Ureter (tissue), 1 donor: ENCODE data around the gene TMEM14C. TPM values are rescaled to one million over a fixed set of nuclear protein-coding genes. Genes with fewer than 3 reads are reported as not detected.

Experiments used
- DNase-seq: peaks from one replicate; pipeline ENCODE4 v3.0.0-alpha.2; 2020; ENCODE audit warnings: low spot score
- total RNA-seq: library from RNA; stranded (reverse); gene quantifications from one replicate; pipeline ENCODE4 v1.2.4, GENCODE V29; 2023
- donor health status: DM: yes; HTN: yes; CAD: no.

The TMEM14C gene
- total RNA-seq, 1 donor from 2014 or later: 85.5 TPM

DNA sequence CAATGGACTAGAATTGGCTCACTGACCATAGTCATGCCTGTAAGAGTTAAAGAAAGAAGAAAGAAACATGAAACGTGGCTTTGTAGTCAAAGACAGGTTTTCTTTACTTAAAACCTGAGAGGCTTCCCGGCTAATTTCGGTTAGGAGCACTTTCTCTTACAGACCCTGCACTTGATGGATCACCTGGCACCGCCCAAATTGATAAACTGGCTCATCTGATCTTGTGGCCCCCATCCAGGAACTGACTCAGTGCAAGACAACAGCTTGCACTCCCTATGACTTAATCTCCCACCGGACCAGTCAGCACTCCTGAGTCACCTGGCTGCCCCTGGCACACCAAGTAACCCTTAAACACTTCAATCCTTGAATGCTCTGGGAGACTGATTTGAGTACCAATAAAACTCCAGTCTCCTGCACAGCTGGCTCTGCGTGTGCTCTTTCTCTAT lies 37.0 kb downstream of the TMEM14C start:
- no peak for DNase-seq

DNA sequence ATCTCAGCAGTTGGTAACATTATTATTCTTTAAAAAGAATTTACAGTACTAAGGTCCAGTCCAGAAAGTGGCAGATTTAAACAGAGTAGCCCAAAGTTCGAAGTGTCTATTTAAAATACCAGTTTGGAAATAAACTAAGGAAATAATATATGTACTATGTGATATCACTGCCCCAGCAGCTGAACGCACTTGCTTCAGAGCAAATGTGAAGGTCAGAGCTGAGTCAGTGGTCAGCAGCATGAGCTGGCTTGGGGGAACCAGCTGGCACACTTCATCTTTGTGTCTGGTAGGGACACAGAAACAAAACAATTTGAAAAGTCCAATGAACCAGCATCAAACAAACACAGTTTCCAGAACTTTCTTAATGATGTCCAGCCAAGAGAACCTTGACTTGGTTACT lies 40.1 kb downstream of the TMEM14C start:
- DNase-seq: no peak

DNA sequence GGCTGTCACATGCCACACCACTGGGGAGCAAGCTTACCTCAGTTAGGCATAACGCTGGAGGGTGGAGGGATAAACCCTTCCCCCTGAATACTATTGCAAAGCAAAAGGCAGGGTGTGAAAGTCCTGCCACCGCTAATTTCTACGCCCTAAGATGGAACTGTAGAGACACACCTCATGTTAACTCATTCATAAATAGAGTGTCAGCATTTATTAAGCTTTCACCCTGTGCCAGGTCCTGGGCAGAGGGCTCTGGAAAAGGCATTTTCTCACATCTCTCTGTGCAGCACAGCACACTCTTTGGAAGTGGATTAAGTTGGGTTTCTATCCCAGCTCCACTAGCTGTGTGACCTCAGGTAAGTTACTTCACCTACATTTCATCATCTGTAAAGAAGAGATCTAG lies 46.5 kb downstream of the TMEM14C start:
- DNase-seq: no peak

DNA sequence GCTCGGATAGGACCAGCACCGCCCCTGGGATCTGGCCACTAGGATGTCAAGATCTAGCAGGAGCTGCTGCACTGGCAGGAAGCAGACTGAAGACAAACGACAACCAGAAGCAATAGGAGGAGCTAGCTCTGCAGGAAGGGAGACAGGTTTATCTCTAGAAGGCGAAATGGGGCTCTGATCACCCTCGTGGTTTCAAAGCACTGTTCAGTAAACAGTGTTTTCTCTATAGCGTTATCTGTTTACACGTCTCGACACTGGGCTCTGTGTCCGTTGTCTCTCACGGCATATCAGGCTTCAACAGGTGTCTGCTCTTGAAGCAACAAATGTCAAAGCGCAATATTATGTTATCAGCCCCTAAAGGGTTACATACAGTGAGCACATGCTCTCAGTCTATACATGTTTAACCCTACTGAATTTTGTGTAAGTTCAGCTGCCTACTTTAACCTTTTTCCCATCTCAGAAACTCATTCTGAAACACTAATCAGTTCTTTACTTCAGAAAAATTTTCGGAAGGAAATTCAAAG lies 48.6 kb downstream of the TMEM14C start:
- no peak for DNase-seq

DNA sequence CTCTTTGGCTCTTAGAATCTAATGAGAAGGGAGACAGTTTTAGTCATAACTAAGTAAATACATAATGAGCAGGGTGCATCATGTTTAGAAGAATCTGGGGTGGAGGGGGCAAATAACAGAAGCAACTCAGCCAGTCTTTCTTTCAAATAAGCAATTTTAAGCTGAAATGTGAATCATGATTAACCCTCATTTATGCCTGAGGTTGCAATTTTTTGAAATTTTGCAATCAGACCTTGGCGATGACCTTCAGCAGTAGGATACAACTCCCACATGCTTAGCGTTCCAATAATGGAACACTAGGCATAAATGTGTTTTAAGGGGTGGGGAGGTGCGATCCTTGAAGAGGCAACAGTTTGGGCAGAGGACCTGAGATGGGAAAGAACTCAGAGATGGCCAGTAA lies 55.4 kb downstream of the TMEM14C start:
- DNase-seq: no peak

DNA sequence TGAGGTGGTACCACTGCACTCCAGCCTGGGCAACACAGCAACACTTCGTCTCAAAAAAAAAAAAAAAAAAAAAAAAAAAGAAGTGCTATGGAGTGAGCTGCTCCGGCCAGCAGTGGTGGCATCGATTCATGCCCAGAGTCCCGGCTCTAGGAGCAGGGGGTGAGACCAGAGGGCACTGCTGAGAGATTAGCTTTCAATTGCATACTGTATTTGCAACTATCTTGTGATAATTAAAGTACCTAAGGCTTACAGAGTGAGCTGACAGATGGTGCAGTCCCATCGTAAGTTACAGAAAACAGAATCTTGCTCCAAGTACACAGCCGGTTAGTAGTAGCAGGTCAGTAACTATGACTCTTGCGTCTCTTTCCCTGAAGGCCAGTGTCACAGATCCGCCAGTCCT lies 56.2 kb downstream of the TMEM14C start:
- no peak for DNase-seq

Other genes starting within 250 kb of the TMEM14C start
- gene GCNT2, start 201.7 kb upstream of the TMEM14C start, total RNA-seq: 3.1 TPM
- 1.8 TPM for gene C6orf52, start 28.5 kb upstream of the TMEM14C start, total RNA-seq
- 14.5 TPM for gene PAK1IP1, start 28.1 kb upstream of the TMEM14C start, total RNA-seq
- 83.3 TPM for gene TMEM14B, start 24.7 kb downstream of the TMEM14C start, total RNA-seq
- gene MAK, start 115.5 kb downstream of the TMEM14C start, total RNA-seq: 0.16 TPM
- not detected for gene GCM2, start 159.0 kb downstream of the TMEM14C start, total RNA-seq
- 0.26 TPM for gene SYCP2L, start 164.0 kb downstream of the TMEM14C start, total RNA-seq